C4-2B (cell line): Measurements from ENCODE around the gene CDK8.

Source experiments
- CTCF ChIP-seq: fragments of 450-650 bp; conservative IDR thresholded peaks from 2 replicates; pipeline ENCODE4 v1.5.1; 2017; ENCODE audit warnings: mild to moderate bottlenecking
- ZFX ChIP-seq: fragments of 450-650 bp; IDR thresholded peaks from 2 replicates; pipeline ENCODE4 v1.6.1; 2017

- TF ChIP-seq CTCF (no peak), ZFX (no peak)
Observed at GRCh38 chr13:26386026-26386425, 132.1 kb downstream of the CDK8 start.
